ENCODE data around the gene RNF103.

RNF103 gene

DNA sequence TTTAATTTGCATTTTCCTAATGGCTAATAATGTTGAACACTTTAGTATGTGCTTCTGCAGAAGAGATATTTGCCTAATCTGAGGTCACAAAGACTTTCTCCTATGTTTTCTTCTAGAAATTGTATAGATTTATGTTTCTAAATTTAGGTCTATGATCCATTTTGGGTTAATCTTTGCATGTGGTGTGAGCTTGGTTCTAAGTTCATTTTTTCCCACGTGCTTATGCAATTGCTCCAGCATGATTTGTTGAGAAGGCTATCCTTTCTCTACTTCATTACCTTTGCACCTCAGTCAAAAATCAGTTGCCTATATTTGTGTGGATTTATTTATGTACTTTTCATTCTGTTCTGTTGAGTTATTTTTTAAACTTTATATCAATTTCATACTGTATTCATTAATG, 15.0 kb upstream of the RNF103 start:
- no peak for DNase-seq (ENCODE audit: low read depth)
- TF ChIP-seq, protein P1, sequence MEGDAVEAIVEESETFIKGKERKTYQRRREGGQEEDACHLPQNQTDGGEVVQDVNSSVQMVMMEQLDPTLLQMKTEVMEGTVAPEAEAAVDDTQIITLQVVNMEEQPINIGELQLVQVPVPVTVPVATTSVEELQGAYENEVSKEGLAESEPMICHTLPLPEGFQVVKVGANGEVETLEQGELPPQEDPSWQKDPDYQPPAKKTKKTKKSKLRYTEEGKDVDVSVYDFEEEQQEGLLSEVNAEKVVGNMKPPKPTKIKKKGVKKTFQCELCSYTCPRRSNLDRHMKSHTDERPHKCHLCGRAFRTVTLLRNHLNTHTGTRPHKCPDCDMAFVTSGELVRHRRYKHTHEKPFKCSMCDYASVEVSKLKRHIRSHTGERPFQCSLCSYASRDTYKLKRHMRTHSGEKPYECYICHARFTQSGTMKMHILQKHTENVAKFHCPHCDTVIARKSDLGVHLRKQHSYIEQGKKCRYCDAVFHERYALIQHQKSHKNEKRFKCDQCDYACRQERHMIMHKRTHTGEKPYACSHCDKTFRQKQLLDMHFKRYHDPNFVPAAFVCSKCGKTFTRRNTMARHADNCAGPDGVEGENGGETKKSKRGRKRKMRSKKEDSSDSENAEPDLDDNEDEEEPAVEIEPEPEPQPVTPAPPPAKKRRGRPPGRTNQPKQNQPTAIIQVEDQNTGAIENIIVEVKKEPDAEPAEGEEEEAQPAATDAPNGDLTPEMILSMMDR (conservative IDR thresholded peaks at IDR 0.05; ENCODE audit: control insufficient read depth, insufficient read depth, low read depth, low read length), result no peak
- H3K4me3 ChIP-seq (ENCODE audit: control insufficient read depth, low read depth, low read length), result no peak overlapping the region

DNA sequence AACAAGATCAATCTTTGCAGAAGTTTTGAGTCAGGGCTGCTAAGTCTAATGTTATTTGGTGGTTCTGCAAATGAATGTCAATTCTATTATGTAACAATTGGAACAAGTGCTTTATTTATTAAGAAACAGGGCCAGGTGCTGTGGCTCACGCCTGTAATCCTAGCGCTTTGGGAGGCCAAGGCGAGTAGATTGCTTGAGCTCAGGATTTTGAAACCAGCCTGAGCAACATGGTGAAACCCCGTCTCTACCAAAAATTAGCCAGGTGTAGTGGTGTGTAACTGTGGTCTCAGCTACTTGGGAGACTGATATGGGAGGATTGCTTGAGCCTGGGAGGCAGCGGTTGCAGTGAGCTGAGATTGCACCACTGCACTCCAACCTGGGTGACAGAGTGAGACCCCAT, 13.2 kb upstream of the RNF103 start:
- TF ChIP-seq, protein P1 (conservative IDR thresholded peaks at IDR 0.05; ENCODE audit: control insufficient read depth, insufficient read depth, low read depth, low read length), result no peak
- no peak for DNase-seq (ENCODE audit: low read depth)
- H3K4me3 ChIP-seq (ENCODE audit: control insufficient read depth, low read depth, low read length), result no peak overlapping the region

DNA sequence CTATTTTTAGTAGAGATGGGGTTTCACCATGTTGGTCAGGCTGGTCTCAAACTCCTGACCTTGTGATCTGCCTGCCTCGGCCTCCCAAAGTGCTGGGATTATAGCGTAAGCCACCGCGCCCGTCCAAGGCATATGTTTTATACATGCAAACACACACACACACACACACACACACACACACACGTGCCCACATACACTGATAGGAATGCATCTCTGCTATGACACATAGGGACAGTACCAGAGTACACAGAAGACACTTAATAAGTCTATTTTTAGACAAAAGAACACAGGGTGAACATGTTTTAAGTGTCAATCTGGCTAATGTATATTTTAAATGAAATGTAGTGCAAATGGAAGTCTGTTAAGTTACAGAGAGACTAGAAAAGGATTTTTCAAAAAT, 10.7 kb upstream of the RNF103 start:
- no peak for DNase-seq (ENCODE audit: low read depth)

DNA sequence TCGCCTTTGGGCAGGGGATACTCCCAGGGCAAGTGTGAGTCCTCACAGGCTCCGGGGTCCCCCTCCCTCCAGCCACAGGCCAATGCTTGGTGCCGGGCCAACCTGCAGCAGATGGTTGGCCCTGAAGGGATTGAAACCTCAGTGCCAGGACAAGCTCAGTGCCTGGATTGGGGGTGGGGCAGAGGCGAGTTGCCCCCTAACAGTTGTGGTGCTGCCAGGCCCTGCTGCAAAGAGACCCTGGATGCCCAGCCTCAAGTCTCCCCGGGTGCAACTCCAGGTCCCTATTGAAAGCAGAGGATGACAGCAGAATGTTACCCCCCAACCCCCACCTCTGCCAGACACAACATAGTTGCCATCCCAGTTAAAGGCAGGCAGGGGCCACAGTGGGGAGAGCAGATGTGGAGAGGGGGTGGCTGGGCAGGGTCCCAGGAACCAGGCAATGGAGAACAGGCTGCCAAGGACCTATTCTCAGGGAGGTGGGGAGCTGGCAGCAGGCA, 9.5 kb upstream of the RNF103 start:
- DNase-seq (ENCODE audit: low read depth), result no peak
- TF ChIP-seq, protein P1 (conservative IDR thresholded peaks at IDR 0.05; ENCODE audit: control insufficient read depth, insufficient read depth, low read depth, low read length), result no peak
- H3K4me3 ChIP-seq (ENCODE audit: control insufficient read depth, low read depth, low read length), result no peak overlapping the region

More for the DNA sequence above, 10.7 kb upstream of the RNF103 start:
- no peak overlapping the region for H3K4me3 ChIP-seq (ENCODE audit: control insufficient read depth, low read depth, low read length)
- TF ChIP-seq, protein P1 (conservative IDR thresholded peaks at IDR 0.05; ENCODE audit: control insufficient read depth, insufficient read depth, low read depth, low read length), result no peak

DNA sequence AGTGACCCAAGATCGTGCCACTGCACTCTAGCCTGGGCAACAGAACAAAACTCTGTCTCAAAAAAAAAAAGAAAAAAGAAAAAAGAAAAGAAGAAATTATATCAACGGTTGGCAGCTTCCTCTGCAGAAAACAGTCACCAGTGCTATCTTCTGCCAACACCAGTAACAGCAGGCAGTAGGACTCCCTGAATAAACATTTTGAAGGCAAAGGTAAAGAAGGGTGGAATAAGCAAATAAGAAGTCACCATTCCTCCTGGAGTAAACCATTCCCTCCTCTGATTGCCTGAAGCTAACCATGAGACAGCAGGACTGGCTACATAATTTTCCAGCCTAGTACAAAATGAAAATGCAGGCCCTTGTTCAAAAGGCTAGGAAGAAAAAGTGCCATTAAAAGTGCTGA, 9.0 kb upstream of the RNF103 start:
- no peak for DNase-seq (ENCODE audit: low read depth)
- TF ChIP-seq, protein P1 (conservative IDR thresholded peaks at IDR 0.05; ENCODE audit: control insufficient read depth, insufficient read depth, low read depth, low read length), result no peak
- H3K4me3 ChIP-seq (ENCODE audit: control insufficient read depth, low read depth, low read length), result no peak overlapping the region

DNA sequence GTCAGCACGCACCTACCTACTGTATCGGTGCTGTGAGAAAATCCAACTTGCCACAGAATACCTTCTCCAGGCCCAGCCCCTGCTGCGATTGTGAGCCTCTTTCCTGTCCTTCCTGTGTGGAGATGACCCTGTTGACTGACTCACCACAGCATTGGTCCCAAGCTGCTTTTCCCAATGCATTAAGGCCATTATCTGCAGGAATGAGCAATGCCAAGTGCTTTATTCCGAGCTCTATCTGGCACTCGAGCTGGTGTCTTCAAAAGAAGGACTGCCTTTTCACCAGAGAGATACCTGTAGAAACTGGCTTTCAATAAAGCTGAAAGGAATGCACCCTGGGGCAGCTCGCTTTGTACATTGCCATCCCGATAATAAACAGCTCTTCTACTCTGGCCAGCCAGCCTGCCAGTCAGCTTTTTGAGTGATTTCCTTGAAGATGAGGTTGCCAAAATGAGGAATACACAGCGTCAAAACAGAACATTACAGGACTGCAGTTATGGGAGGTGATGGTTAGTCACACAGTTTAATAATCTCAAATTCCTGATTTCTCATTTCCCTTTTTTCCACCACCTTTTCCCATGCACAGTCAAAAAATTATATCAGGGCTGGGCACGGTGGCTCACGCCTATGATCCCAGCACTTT, 8.3 kb upstream of the RNF103 start:
- no peak for DNase-seq (ENCODE audit: low read depth)
- TF ChIP-seq, protein P1 (conservative IDR thresholded peaks at IDR 0.05; ENCODE audit: control insufficient read depth, insufficient read depth, low read depth, low read length), result no peak
- H3K4me3 ChIP-seq (ENCODE audit: control insufficient read depth, low read depth, low read length), result no peak overlapping the region

Data from fibroblast of mammary gland (primary cell).